GM18868 (cell line): ENCODE data around the gene MND1.
"Not testable (repeated sequence)": the region's sequence is repeated elsewhere in the genome, so short reads cannot be mapped to it uniquely, and the experiment has no call there.

ENCODE experiments used
- ATAC-seq: cut with Tn5 transposase; IDR thresholded peaks from one replicate; pipeline ENCODE4 v1.9.1; 2021; ENCODE audit warnings: mild to moderate bottlenecking, moderate library complexity; ENCODE audit not compliant: unreplicated experiment

MND1 gene

DNA sequence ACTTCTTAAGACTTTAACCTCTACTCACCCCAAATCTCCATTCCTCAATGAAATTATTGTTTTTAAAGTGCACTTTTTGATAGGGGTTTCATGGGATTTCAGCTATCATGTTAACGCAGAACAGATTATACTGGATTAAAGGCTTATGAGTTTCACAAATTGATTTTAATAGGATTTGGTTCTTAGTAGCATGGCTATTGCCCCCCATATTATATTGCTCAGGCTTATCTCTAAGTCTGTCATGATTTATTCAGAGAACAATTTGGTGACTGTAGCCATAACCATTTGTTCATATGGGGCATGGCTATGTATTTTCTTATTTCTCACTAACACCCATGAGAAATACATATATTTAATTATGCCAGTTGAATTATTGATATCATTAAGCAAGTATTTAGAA lies 57.0 kb downstream of the MND1 start:
- no peak for ATAC-seq

DNA sequence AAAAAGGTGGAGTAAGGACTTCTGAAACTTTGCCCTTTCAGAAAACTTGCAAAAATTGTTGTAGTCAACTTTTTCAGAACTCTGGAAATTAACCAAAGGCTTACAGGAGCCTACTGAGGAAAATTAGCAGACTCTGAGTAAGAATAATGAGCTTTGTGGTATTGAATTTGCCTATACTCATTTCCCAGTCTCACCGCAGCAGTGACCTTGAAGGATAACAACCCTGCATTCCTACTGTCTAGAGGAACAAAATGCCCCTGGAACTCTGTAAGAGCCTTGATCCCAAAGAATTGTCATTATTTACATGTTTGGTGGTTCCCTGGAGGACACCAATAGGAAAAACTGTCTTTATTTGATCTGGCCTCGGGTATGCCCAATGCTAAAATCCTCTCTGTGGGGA lies 57.9 kb downstream of the MND1 start:
- ATAC-seq: no peak

GRCh38 chr4:153403726-153404125 lies 59.2 kb downstream of the MND1 start:
- ATAC-seq: no peak

GRCh38 chr4:153407906-153408305 lies 63.4 kb downstream of the MND1 start:
- no peak for ATAC-seq

DNA sequence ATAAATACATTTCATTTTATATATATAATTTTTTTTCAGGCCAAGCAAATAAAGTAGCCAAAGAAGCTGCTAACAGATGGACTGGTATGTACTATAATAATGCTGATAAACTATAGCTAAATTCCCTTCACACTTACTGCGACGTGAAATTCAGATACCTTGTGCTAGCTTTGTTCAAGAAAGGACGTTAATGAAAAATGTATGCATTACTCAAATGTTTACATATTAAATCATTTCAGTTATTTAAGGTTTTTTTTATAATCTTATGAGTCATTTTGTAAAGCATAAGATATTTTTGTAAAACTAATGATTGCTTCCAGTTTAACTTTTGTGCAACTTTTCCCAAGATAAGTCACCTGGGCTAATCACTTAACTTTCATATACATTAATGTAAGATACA lies 64.4 kb downstream of the MND1 start:
- no peak for ATAC-seq

- no peak for ATAC-seq
Measured at GRCh38 chr4:153409412-153409811, 64.9 kb downstream of the MND1 start.

- ATAC-seq: no peak
Measured at GRCh38 chr4:153409924-153410501, 65.5 kb downstream of the MND1 start.

DNA sequence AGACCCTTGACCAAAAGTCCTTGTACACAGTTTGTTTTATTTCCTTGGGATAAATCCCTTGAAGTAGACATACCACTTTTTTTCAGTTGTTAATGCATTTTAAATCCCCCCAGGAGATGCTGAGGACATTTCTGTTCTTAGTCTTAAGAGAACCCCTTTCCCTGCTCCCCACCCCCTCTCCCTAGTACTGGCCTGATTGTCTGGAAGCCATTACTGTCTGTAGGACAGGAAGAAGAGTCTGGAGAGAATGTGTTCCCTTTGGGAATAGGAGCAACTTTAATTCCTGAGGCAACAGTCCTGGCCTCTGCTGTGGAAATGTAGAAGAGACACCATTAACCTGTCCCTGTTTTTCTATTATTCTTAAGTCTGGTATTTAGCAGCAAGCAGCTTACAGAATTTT lies 69.4 kb downstream of the MND1 start:
- no peak for ATAC-seq

DNA sequence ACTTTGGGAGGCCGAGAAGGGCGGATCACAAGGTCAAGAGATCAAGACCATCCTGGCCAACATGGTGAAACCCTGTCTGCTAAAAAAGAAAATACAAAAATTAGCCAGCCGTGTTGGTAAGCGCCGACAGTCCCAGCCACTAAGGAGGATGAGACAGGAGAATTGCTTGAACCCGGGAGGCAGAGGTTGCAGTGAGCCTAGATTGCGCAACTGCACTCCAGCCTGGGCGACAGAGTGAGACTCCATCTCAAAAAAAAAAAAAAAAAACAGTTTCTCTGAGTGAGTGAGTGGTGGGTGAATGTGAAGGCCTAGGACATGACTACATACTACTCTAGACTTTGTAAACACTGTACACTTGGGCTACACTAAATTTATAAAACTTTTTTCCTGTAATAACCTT lies 72.0 kb downstream of the MND1 start:
- not testable (repeated sequence) for ATAC-seq

- no peak for ATAC-seq
Measured at GRCh38 chr4:153418121-153418520, 73.6 kb downstream of the MND1 start.

GRCh38 chr4:153418558-153418957 lies 74.1 kb downstream of the MND1 start:
- no peak for ATAC-seq

DNA sequence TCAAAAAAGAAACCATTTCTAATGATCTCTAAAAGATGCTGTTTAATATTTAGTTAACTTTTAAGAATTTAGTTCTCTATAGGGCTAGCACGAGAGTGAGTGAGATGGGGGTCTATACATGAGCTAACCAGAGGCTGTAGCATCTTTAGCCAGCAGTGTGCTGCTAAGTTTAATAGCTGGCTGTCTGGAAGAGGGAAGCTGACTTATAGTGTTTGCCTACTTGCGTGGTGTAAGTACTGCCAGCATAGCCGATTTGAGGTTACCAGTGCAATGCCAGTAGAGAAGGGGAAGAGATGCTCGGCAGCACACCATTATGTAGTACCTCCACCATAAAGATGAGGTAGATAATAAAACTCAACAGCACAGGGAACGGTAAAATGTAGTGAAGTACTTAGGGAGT lies 74.5 kb downstream of the MND1 start:
- ATAC-seq: no peak

DNA sequence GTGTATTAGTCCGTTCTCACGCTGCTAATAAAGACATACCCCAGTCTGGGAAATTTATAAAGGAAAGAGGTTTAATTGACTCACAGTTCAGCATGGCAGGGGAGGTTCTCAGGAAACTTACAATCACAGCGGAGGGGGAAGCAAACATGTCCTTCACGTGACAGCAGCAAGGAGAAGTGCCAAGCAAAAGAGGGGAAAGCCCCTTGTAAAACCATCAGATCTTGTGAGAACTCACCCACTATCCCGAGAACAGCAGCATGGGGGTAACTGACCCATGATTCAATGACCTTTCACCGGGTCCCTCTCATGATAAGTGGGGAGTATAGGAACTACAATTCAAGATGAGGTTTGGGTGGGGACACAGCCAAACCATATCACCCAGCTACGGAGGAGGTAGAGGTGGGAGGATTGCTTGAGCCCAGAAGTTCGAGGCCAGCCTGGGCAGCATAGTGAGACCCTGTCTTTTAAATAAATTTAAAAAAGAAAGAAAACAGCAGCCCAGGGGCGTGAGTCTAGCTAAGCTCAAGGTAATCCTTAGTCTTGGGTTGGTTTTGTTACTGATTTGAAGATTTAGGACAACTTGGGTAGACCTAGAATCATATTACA lies 75.3 kb downstream of the MND1 start:
- no peak for ATAC-seq

DNA sequence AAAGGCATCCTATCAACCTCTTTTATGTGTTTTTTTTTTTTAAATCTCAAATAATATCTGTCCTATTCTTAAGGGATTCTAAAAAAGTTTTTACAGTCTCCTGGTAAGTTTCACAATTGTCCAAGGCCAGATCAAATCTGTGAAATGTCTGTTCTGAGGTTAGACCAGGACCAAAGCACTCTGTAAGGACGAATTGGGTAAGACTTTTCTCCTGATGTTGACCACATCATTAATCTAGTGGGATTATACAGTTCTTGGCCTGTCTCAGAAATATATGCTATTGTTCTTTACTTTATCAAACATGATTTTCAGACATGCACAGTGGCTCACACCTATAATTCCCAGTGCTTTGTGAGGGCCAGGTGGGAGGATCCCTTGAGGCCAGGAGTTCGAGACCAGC lies 75.9 kb downstream of the MND1 start:
- ATAC-seq: no peak

DNA sequence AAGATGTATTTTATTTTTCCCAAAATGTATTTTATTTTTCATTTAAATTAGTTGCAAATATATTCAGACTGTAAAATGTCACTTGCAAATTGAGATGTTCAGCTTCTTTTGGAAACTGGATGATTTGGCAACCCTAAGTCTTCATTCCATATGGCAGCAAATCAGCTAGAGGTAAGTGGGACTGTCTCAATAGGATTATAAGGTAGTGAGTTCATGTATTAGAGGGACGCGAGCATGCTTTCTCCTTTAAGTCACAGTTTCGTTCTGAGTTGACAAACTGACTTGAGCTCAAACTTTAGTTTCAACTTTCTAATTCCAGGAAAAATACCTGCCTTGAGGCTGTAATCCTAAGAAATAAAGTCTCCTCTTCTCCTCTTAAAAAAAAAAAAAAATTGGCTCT lies 77.5 kb downstream of the MND1 start:
- peak; percentile 76 for ATAC-seq

DNA sequence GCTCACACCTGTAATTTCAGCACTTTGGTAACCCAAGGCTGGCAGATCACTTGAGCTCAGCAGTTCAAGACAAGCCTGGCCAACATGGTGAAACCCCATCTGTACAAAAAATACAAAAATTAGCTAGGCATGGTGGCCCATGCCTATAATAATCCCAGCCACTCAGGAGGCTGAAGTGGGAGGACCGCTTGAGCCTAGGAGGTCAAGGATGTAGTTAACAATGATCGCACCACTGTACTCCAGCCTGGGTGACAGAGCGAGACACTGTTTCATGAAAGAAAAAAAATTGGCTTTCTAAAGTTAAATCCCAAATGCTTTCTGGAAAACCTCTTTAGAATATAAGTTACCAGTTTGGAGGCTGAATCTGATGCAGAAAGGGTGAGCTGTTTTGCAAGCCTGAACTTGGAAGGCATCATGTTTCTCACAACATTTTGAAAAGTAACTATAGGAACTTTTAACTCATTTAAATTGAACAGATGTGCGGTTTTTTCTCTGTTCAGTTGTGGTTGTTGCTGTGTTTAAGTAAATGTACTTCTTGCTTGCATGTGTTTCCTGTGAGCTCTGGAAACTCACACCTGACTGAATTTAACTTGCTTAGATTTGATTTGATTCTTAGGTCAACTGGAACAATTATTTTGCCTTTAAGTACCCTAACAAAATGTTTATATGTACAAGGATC lies 81.9 kb downstream of the MND1 start:
- peak; percentile 63 for ATAC-seq

DNA sequence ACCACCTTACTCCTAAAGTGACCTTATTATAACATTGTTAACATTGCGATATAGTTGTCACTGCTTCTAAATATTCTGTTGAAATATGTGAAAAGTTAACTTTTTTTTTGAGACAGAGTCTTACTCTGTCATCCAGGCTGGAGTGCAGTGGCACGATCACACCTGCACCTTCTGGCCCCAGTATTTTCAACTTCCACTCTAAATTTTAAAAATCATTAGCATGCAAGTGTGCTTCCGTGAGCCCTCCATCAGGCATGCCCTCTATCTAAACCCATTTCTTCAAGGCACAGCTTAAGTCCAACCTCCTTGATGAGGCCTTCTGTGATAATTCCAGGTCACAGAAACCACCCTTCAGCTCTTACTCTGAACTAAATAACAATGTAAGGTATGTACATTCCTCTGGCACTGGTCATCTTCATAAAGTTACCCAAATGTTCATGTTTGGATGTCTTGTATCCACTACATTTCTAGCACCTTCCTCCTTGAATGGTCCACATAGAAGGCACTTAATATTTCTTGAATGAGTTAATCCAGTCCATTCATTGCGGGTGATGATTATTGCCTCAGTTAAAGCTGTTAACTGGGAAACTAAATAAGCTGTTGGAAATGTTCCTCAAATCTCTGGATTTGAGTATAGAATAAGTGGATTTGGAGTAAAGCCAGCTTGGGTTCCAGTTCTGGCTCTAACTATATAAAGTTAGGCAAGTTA lies 83.0 kb downstream of the MND1 start:
- ATAC-seq: no peak

DNA sequence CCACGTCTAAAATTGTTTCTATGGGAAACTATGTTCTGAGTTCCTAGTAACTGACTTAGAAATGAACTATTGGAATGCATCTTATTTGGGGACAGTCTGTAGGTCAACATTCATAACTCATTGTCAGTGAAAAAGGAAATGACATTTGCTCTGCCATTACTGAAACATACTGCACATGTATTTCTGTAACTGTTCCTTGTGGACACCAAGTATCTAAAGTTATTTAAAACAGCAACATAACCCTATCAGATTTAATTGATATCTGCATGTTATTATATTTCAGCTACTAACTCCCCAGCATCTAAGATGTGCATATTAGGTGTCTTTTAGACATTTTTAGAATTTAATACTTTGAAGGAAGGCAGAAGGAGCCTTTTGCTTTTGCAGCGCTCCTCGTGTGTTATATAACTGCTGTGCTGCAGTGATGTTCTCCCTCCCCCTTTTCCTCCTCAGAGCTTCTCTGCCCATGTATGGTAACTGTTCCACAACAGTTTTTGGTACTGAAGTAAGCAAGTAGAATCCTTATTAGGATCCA lies 84.5 kb downstream of the MND1 start:
- no peak for ATAC-seq

GRCh38 chr4:153432965-153433753 lies 88.7 kb downstream of the MND1 start:
- ATAC-seq: peak; percentile 90

DNA sequence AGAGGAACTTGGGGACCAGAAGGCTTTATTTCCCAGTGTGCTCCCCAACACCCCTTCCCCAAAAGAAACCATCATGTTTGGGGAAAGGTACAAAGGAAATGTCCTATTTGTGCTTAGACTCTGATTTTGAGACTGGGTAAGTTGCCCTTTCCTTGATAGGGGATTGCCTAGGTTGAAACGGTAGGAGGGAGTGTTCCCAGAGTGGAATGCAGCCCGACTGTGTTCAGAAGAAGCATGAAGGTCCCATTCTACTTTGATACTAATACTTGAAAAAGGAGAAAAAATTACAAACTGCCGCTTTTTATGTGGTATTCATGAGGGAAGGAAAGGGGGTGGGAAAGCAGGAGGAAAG lies 89.2 kb downstream of the MND1 start:
- peak; percentile 2 for ATAC-seq

- ATAC-seq: no peak
Measured at GRCh38 chr4:153434190-153434589, 89.7 kb downstream of the MND1 start.
